Liver (tissue), 9 donors: ENCODE results near the gene DIO1. TPM values are rescaled to one million over a fixed set of nuclear protein-coding genes. Genes with fewer than 3 reads are reported as not detected.

Experiments used
- DNase-seq: peaks from one replicate; pipeline ENCODE4 v3.0.0-alpha.2; 2017; ENCODE audit warnings: low spot score
- H3K27ac ChIP-seq, 2 donors: one replicate each; pipeline ENCODE4 v1.7.0; 2013; ENCODE audit warnings: inconsistent platforms in 2 of 2, low read length in 2 of 2, control low read depth in 1 of 2, low read depth in 1 of 2, mild to moderate bottlenecking in 1 of 2
- H3K27me3 ChIP-seq, 4 donors: one replicate each; pipeline versions ENCODE4 v1.6.1 to v1.7.0; 2013; ENCODE audit warnings: low read length in 3 of 4, inconsistent platforms in 1 of 4, mild to moderate bottlenecking in 1 of 4, moderate library complexity in 1 of 4; ENCODE audit not compliant: control insufficient read depth in 4 of 4, insufficient read depth in 4 of 4
- H3K36me3 ChIP-seq, 4 donors: one replicate each; pipeline versions ENCODE4 v1.6.1 to v1.7.0; 2013; ENCODE audit warnings: low read length in 3 of 4, mild to moderate bottlenecking in 3 of 4, low read depth in 1 of 4, moderate library complexity in 1 of 4; ENCODE audit not compliant: control insufficient read depth in 4 of 4, insufficient read depth in 3 of 4
- H3K4me1 ChIP-seq, 4 donors: one replicate each; pipeline versions ENCODE4 v1.6.1 to v1.7.0; 2013; ENCODE audit warnings: low read length in 3 of 4, mild to moderate bottlenecking in 3 of 4, moderate library complexity in 1 of 4; ENCODE audit not compliant: control insufficient read depth in 4 of 4, insufficient read depth in 4 of 4
- H3K4me3 ChIP-seq, 3 donors: one replicate each; pipeline versions ENCODE4 v1.6.1 to v1.7.0; 2013; ENCODE audit warnings: low read length in 3 of 3, control low read depth in 1 of 3, low read depth in 1 of 3, mild to moderate bottlenecking in 1 of 3
- H3K9ac ChIP-seq, 2 donors: one replicate each; pipeline ENCODE4 v1.7.0; 2013; ENCODE audit warnings: low read length in 2 of 2, mild to moderate bottlenecking in 2 of 2, moderate library complexity in 2 of 2, control low read depth in 1 of 2, low read depth in 1 of 2
- H3K9me3 ChIP-seq, 4 donors: one replicate each; pipeline versions ENCODE4 v1.6.1 to v1.7.0; 2013; ENCODE audit warnings: low read length in 3 of 4; ENCODE audit not compliant: control insufficient read depth in 4 of 4
- ATF3 ChIP-seq: IDR thresholded peaks from 2 replicates; pipeline ENCODE4 v1.6.1; 2016; ENCODE audit warnings: antibody characterized with exemption
- EGR1 ChIP-seq, 2 donors: IDR thresholded peaks; 2 replicates each; pipeline ENCODE4 v1.6.1; 2016 to 2018; ENCODE audit warnings: antibody characterized with exemption in 2 of 2, low read depth in 2 of 2
- FOXA1 ChIP-seq: IDR thresholded peaks from 2 replicates; pipeline ENCODE4 v1.6.1; 2016; ENCODE audit warnings: antibody characterized with exemption
- FOXA2 ChIP-seq: IDR thresholded peaks from 2 replicates; pipeline ENCODE4 v1.6.1; 2016; ENCODE audit warnings: antibody characterized with exemption
- GABPA ChIP-seq, 2 donors: IDR thresholded peaks in 1 of 2; conservative IDR thresholded peaks in 1 of 2; 2 replicates each; pipeline ENCODE4 v1.6.1; 2016; ENCODE audit warnings: antibody characterized with exemption in 2 of 2, mild to moderate bottlenecking in 1 of 2, moderate library complexity in 1 of 2
- HNF4A ChIP-seq, 2 donors: conservative IDR thresholded peaks; 2 replicates each; pipeline ENCODE4 v1.6.1; 2016; ENCODE audit warnings: antibody characterized with exemption in 2 of 2, mild to moderate bottlenecking in 2 of 2
- HNF4G ChIP-seq: IDR thresholded peaks from 2 replicates; pipeline ENCODE4 v1.6.1; 2016; ENCODE audit warnings: antibody characterized with exemption
- JUND ChIP-seq, 2 donors: IDR thresholded peaks; 2 replicates each; pipeline ENCODE4 v1.6.1; 2016; ENCODE audit warnings: antibody characterized with exemption in 2 of 2
- RAD21 ChIP-seq, 2 donors: IDR thresholded peaks; 2 replicates each; pipeline ENCODE4 v1.6.1; 2016; ENCODE audit warnings: antibody characterized with exemption in 2 of 2, mild to moderate bottlenecking in 2 of 2
- RXRA ChIP-seq, 2 donors: IDR thresholded peaks; 2 replicates each; pipeline ENCODE4 v1.6.1; 2017 to 2018; ENCODE audit warnings: antibody characterized with exemption in 2 of 2, mild to moderate bottlenecking in 1 of 2
- SP1 ChIP-seq: IDR thresholded peaks from 2 replicates; pipeline ENCODE4 v1.6.1; 2018; ENCODE audit warnings: antibody characterized with exemption, mild to moderate bottlenecking
- TAF1 ChIP-seq: conservative IDR thresholded peaks from 2 replicates; pipeline ENCODE4 v1.6.1; 2016; ENCODE audit warnings: antibody characterized with exemption, mild to moderate bottlenecking
- whole genome bisulfite sequencing: extraction: QIAGEN DNeasy Blood & Tissue Kit; methylation state at CpG from one replicate; pipeline ENCODE4 v1.1.7; 2013; 5-methylcytosine and 5-hydroxymethylcytosine counted together
- polyA plus RNA-seq, 2 donors: library from polyadenylated mRNA; stranded (reverse) in 1 of 2; unstranded in 1 of 2; fragments of 200-250 nt in 1 of 2; fragments of >200 nt in 1 of 2; fragmentation: Nextera tagmentation in 1 of 2; extraction: Ambion mirVana in 1 of 2; gene quantifications; one replicate each; pipeline versions ENCODE4 v1.2.1 to v1.2.3, GENCODE V29; 2013 to 2015
- total RNA-seq, 2 donors: library from RNA; depleted of rRNA; stranded (reverse); fragments of >200 nt; gene quantifications; one replicate each; pipeline ENCODE4 v1.2.3, GENCODE V29; 2014
- TF ChIP-seq, protein P1 (sequence below): IDR thresholded peaks from 2 replicates; pipeline ENCODE4 v1.6.1; 2016; ENCODE audit warnings: antibody characterized with exemption
- TF ChIP-seq, protein P2 (sequence below): IDR thresholded peaks from 2 replicates; pipeline ENCODE4 v1.6.1; 2016; ENCODE audit warnings: antibody characterized with exemption
- TF ChIP-seq, protein P3 (sequence below): fragments of 150-350 bp; IDR thresholded peaks from 2 replicates; pipeline ENCODE4 v1.5.1; 2017; ENCODE audit warnings: improper control_type of control experiment, low read depth, low read length; ENCODE audit not compliant: missing input control
- donor health status: healthy.
- donor health status: healthy.
- donor health status: healthy.
- donor health status: healthy.
- donor health status: healthy.

Gene DIO1
- total and polyA plus RNA-seq, 4 donors, result 23.9 to 176 (median 95.6) TPM

GRCh38 chr1:53918343-53918742 is 24.4 kb downstream of the DIO1 start:
- H3K4me1 ChIP-seq, result peaks cover 0 to 16% (median 12%) of the 10 kb centered on the region in 4 donors
- H3K36me3 ChIP-seq, result peaks cover 0 to 10% (median 4%) of the 10 kb centered on the region in 4 donors
- DNase-seq, result no peak
- H3K27me3 ChIP-seq, result no peaks in the 10 kb centered on the region
- no peak overlapping the region for H3K9ac ChIP-seq
- H3K27ac ChIP-seq, result no peak overlapping the region
- no peaks in the 10 kb centered on the region for H3K9me3 ChIP-seq
- TF ChIP-seq TAF1 (no peak), HNF4A (conservative IDR thresholded peaks at IDR 0.05) (no peak), JUND (IDR thresholded peaks at IDR 0.05) (no peak), ATF3 (no peak)
- TF ChIP-seq, protein P1, sequence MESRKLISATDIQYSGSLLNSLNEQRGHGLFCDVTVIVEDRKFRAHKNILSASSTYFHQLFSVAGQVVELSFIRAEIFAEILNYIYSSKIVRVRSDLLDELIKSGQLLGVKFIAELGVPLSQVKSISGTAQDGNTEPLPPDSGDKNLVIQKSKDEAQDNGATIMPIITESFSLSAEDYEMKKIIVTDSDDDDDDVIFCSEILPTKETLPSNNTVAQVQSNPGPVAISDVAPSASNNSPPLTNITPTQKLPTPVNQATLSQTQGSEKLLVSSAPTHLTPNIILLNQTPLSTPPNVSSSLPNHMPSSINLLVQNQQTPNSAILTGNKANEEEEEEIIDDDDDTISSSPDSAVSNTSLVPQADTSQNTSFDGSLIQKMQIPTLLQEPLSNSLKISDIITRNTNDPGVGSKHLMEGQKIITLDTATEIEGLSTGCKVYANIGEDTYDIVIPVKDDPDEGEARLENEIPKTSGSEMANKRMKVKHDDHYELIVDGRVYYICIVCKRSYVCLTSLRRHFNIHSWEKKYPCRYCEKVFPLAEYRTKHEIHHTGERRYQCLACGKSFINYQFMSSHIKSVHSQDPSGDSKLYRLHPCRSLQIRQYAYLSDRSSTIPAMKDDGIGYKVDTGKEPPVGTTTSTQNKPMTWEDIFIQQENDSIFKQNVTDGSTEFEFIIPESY, result no peak
- TF ChIP-seq, protein P2, sequence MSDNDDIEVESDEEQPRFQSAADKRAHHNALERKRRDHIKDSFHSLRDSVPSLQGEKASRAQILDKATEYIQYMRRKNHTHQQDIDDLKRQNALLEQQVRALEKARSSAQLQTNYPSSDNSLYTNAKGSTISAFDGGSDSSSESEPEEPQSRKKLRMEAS, result no peak
- 80% methylated on average over 5 of the region's 5 CpGs for WGBS
- no peak overlapping the region for H3K4me3 ChIP-seq

DNA sequence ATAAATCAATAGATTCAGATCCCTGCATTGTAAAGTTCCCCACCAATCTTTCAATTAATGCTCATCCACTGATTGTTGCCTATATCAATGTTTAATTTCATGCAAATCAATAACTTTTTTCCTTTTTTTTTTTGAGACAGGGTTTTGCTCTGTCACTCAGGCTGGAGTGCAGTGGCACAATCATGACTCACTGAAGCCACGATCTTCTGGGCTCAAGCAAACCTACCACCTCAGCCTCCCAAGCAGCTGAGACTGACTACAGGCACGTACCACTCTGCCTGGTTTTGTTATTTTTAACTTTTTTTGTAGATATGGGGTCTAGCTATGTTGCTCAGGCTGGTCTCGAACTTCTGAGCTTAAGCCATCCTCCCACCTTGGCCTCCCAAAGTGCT is 25.7 kb downstream of the DIO1 start:
- H3K9me3 ChIP-seq, result no peaks in the 10 kb centered on the region
- H3K27ac ChIP-seq, result peak overlapping the region in 1 of 2 donors; percentile 79
- H3K4me3 ChIP-seq, result no peak overlapping the region
- H3K27me3 ChIP-seq, result no peaks in the 10 kb centered on the region
- 85% methylated on average over 3 of the region's 3 CpGs for WGBS
- H3K9ac ChIP-seq, result no peak overlapping the region
- TF ChIP-seq TAF1 (no peak), SP1 (no peak)
- H3K36me3 ChIP-seq, result peaks cover 0 to 10% (median 4%) of the 10 kb centered on the region in 4 donors
- no peak for DNase-seq
- peaks cover 0 to 16% (median 12%) of the 10 kb centered on the region in 4 donors for H3K4me1 ChIP-seq

DNA sequence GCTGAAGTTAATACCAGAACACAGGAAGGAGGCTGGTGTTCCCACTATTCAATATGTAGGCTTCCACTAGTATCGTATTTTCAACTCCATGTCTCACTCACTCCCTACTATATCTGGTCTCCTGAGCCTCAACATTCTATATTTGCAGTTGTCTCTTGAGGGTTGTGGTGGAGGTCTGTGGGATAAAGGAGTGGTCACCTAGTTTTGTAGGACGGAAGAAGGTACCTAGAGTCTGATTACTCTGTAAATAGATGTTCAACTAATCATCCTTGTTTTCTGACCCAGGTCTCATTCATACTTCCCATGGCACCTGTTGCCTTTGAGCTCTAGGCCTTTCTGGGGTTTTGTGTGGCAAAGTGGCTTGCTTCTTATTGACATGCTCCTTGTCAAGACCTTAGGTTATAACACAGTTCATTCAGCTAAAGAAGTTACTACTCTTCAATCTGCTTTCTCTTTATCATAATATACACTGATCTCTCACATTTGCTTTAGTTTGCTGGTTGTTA is 33.4 kb downstream of the DIO1 start:
- H3K4me3 ChIP-seq, result no peak overlapping the region
- no peaks in the 10 kb centered on the region for H3K9me3 ChIP-seq
- peaks cover 1 to 14% (median 11%) of the 10 kb centered on the region in 4 donors for H3K36me3 ChIP-seq
- no peak for DNase-seq
- WGBS, result 94% methylated on average over 2 of the region's 2 CpGs
- no peaks in the 10 kb centered on the region for H3K4me1 ChIP-seq
- H3K9ac ChIP-seq, result no peak overlapping the region
- no peak overlapping the region for H3K27ac ChIP-seq
- no peak for TF ChIP-seq FOXA2
- TF ChIP-seq TAF1, result no peak
- H3K27me3 ChIP-seq, result no peaks in the 10 kb centered on the region

DNA sequence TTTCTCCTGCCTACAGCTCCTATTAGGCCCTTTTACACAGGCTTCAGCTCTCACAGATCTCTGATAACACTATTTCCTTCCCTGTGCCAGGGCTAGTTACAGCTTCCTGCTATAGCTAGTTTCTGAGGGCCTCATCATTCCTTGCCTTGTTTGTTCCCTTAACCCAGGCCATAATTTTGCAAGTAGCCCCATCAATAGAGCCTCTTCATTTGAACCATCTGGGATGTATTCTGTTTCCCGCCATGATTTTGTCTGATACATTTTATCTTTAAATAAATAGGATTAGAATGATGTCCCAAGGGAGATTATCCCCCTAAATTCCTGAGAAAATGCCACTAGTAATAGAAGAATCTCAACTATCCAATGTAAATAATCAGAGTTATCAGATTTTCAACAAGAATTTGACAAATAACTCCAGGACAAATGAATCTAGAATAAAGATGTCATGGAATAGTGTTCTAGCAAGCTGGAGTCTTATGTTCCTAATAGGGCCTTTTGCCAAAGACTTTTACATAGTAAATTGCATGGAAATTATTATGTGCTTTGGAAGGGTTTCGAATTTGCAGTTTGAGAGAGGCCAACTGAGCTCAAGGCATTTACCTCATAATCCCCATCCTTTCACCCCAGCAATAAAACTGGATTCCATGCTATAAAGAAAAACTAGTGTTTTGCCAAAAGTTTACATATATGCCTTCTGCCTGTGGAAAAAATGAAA is 35.4 kb downstream of the DIO1 start:
- Histone ChIP-seq H3K27me3 (no peaks in the 10 kb centered on the region), H3K4me1 (no peaks in the 10 kb centered on the region), H3K9me3 (no peaks in the 10 kb centered on the region), H3K9ac (no peak overlapping the region), H3K4me3 (no peak overlapping the region), H3K27ac (no peak overlapping the region), H3K36me3 (peaks cover 1 to 9% (median 7%) of the 10 kb centered on the region in 4 donors)
- no peak for DNase-seq
- TF ChIP-seq RAD21 (IDR thresholded peaks at IDR 0.05), result no peak
- TF ChIP-seq HNF4G, result no peak
- TF ChIP-seq, protein P3, sequence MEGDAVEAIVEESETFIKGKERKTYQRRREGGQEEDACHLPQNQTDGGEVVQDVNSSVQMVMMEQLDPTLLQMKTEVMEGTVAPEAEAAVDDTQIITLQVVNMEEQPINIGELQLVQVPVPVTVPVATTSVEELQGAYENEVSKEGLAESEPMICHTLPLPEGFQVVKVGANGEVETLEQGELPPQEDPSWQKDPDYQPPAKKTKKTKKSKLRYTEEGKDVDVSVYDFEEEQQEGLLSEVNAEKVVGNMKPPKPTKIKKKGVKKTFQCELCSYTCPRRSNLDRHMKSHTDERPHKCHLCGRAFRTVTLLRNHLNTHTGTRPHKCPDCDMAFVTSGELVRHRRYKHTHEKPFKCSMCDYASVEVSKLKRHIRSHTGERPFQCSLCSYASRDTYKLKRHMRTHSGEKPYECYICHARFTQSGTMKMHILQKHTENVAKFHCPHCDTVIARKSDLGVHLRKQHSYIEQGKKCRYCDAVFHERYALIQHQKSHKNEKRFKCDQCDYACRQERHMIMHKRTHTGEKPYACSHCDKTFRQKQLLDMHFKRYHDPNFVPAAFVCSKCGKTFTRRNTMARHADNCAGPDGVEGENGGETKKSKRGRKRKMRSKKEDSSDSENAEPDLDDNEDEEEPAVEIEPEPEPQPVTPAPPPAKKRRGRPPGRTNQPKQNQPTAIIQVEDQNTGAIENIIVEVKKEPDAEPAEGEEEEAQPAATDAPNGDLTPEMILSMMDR, result no peak
- no peak for TF ChIP-seq GABPA (IDR thresholded peaks at IDR 0.05 in 1 of 2, conservative IDR thresholded peaks at IDR 0.05 in 1 of 2)
- TF ChIP-seq, protein P2, result no peak
- TF ChIP-seq ATF3, result no peak
- no peak for TF ChIP-seq FOXA2
- TF ChIP-seq EGR1 (IDR thresholded peaks at IDR 0.05; ENCODE audit: low read depth in 2 of 2), result no peak
- no peak for TF ChIP-seq FOXA1
- TF ChIP-seq RXRA (IDR thresholded peaks at IDR 0.05), result no peak
- TF ChIP-seq, protein P1, result no peak
- WGBS, result 93% methylated on average over 2 of the region's 2 CpGs
